Gastroesophageal sphincter (tissue), 4 donors: ENCODE results near the gene MPG. TPM values are rescaled to one million over a fixed set of nuclear protein-coding genes. Genes with fewer than 3 reads are reported as not detected.

Source experiments
- ATAC-seq: fragments of 150-250 bp; one replicate; pipeline ENCODE4 v1.9.1; 2016; ENCODE audit warnings: mild to moderate bottlenecking, moderate library complexity
- H3K27ac ChIP-seq, 4 donors: fragments of 200-600 bp; sonication (generic) in 3 of 4; 1 replicate in 3 of 4; 2 replicates in 1 of 4; pipeline ENCODE4 v1.5.1; 2016 to 2019
- H3K27me3 ChIP-seq: fragments of 200-600 bp; sonication (generic); one replicate; pipeline ENCODE4 v1.5.1; 2019
- H3K36me3 ChIP-seq, 2 donors: fragments of 200-600 bp; sonication (generic); one replicate each; pipeline ENCODE4 v1.5.1; 2019; ENCODE audit warnings: control low read depth in 1 of 2
- H3K4me1 ChIP-seq, 3 donors: fragments of 200-600 bp; sonication (generic); 1 replicate in 2 of 3; 2 replicates in 1 of 3; pipeline ENCODE4 v1.5.1; 2016 to 2019; ENCODE audit warnings: control low read depth in 2 of 3
- H3K4me3 ChIP-seq, 2 donors: fragments of 200-600 bp; sonication (generic); one replicate each; pipeline ENCODE4 v1.5.1; 2019; ENCODE audit warnings: mild to moderate bottlenecking in 1 of 2, moderate library complexity in 1 of 2
- H3K9me3 ChIP-seq, 3 donors: fragments of 200-600 bp; sonication (generic); one replicate each; pipeline ENCODE4 v1.5.1; 2017 to 2019; ENCODE audit warnings: control low read depth in 2 of 3
- EP300 ChIP-seq: sonication (generic); formaldehyde crosslinking; IDR thresholded peaks from one replicate; pipeline ENCODE4 v1.6.1; 2017; ENCODE audit warnings: antibody characterized with exemption, mild to moderate bottlenecking
- POLR2A ChIP-seq, 2 donors: fragments of 450-650 bp; IDR thresholded peaks; one replicate each; pipeline ENCODE4 v1.6.1; 2017; ENCODE audit warnings: antibody characterized with exemption in 2 of 2, mild to moderate bottlenecking in 2 of 2, moderate library complexity in 1 of 2
- POLR2AphosphoS5 ChIP-seq: sonication (generic); formaldehyde crosslinking; IDR thresholded peaks from one replicate; pipeline ENCODE4 v1.6.1; 2017; ENCODE audit warnings: antibody characterized with exemption
- WGBS, 2 donors: methylation state at CpG; one replicate each; pipeline ENCODE4 v1.1.5; 2018; ENCODE audit warnings: low coverage in 1 of 2; 5-methylcytosine and 5-hydroxymethylcytosine counted together
- total RNA-seq, 4 donors: library from RNA; depleted of rRNA; stranded (reverse); fragments of >200 nt; gene quantifications; one replicate each; pipeline ENCODE4 v1.1.0, GENCODE V29; 2016
- TF ChIP-seq, protein P1 (sequence below), 4 experiments: fragments of 200-600 bp in 2 of 4; fragments of 450-650 bp in 2 of 4; sonication (generic) in 1 of 4; IDR thresholded peaks; one replicate each; pipeline ENCODE4 v1.5.1; 2017 to 2019; ENCODE audit warnings: antibody characterized with exemption in 4 of 4, mild to moderate bottlenecking in 2 of 4, moderate library complexity in 2 of 4

The MPG gene
- total RNA-seq, 4 donors from 2014 or later, result 57.4 to 114 (median 92.4) TPM

DNA sequence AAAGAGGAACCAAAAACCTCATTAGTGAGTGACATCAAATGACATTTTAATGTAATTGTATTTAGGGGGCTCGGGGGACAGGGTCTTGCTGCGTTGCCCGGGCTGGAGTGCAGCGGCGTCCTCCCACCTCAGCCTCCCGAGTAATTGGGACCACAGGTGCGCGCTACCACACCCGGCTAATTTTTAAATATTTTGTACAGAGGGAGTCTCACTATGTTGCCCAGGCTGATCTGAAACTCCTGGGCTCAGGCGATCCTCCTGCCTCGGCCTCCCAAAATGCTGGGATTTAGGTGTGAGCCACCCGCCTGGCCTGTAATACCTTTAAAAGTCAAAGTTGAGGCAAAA, 23.8 kb upstream of the MPG start:
- 37 to 59% methylated on average over 3 to 9 of the region's 12 CpGs for WGBS, 2 donors
- no peak for ATAC-seq
- TF ChIP-seq POLR2AphosphoS5 (no peak), POLR2A (IDR thresholded peaks at IDR 0.05) (no peak), EP300 (no peak)
- TF ChIP-seq, protein P1, sequence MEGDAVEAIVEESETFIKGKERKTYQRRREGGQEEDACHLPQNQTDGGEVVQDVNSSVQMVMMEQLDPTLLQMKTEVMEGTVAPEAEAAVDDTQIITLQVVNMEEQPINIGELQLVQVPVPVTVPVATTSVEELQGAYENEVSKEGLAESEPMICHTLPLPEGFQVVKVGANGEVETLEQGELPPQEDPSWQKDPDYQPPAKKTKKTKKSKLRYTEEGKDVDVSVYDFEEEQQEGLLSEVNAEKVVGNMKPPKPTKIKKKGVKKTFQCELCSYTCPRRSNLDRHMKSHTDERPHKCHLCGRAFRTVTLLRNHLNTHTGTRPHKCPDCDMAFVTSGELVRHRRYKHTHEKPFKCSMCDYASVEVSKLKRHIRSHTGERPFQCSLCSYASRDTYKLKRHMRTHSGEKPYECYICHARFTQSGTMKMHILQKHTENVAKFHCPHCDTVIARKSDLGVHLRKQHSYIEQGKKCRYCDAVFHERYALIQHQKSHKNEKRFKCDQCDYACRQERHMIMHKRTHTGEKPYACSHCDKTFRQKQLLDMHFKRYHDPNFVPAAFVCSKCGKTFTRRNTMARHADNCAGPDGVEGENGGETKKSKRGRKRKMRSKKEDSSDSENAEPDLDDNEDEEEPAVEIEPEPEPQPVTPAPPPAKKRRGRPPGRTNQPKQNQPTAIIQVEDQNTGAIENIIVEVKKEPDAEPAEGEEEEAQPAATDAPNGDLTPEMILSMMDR (IDR thresholded peaks at IDR 0.05), result no peak

DNA sequence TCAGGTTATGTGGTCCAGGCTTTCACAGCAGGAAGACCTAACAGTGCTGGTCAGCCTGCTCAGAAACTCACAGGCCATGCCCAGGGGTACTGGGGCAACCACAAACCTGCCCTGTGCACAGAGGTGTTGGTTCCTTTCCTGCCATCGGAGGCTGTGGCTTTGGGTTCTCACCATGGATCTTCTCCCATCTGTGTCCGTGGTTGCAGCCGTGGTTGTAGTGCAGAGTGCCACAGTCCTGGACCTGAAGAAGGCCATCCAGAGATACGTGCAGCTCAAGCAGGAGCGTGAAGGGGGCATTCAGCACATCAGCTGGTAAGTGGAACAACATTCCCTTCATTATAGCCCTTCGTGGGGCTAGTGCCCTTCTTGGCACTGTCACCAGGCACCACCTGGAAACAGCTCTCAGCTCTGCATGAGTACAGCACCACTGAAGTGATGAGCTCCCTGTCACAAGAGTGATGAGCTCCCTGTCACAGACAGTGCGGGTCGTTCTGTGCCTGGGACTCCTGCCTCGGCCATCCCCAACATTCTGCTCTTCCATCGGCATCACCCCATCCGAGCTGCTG, 22.4 kb upstream of the MPG start:
- Histone ChIP-seq H3K9me3 (no peaks in the 10 kb centered on the region), H3K4me1 (peaks cover 0 to 33% (median 0%) of the 10 kb centered on the region in 3 donors), H3K27ac (no peak overlapping the region), H3K4me3 (no peak overlapping the region), H3K36me3 (peaks cover 0 to 57% of the 10 kb centered on the region in 2 donors), H3K27me3 (no peaks in the 10 kb centered on the region)
- WGBS, 2 donors, result 60% methylated on average over 1 of the region's 11 CpGs; no CpG with 5 or more reads in 1 of the 2 donors
- TF ChIP-seq, protein P1 (IDR thresholded peaks at IDR 0.05), result no peak
- no peak for TF ChIP-seq POLR2AphosphoS5
- ATAC-seq, result no peak

More for the DNA sequence above, 23.8 kb upstream of the MPG start:
- Histone ChIP-seq H3K27ac (peak overlapping the region; percentile 19 to 86 (median 79)), H3K27me3 (no peaks in the 10 kb centered on the region), H3K4me1 (peaks cover 0 to 34% (median 0%) of the 10 kb centered on the region in 3 donors), H3K36me3 (peaks cover 0 to 48% of the 10 kb centered on the region in 2 donors), H3K4me3 (peak overlapping the region; percentile 62 to 66), H3K9me3 (no peaks in the 10 kb centered on the region)

DNA sequence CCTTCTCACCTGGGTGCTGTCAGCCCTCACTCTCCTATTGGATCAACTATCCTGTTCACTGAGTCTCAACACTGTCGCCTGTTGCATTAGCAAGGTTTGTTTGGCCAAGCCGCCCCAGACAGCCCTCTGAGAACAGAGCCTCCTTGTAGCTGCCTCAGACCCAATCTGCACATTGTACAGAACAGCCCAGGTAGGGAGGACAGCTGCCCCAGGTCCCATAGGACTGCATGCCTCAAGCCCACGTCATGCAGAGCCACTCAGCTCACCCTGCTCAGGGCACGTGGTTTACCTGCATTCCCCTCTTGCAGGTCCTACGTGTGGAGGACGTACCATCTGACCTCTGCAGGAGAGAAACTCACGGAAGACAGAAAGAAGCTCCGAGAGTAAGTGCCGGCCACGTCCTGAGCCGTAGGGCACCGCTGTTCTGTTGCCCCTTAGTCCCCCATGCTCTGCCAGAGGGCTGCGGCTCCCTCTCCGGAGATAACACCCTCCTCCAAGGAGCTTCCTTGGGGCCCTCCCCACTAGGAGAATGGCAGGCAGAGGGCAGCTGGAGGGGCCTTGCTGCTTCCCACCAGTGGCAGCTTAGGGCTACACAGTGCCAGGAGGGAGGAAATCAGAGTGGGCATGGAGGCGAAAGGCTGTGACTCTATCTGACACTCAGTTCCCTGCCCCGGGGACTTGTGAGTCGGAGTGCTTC, 21.6 kb upstream of the MPG start:
- Histone ChIP-seq H3K27me3 (no peaks in the 10 kb centered on the region), H3K36me3 (peaks cover 0 to 62% of the 10 kb centered on the region in 2 donors), H3K27ac (no peak overlapping the region), H3K9me3 (no peaks in the 10 kb centered on the region), H3K4me3 (no peak overlapping the region), H3K4me1 (peaks cover 0 to 26% (median 0%) of the 10 kb centered on the region in 3 donors)
- ATAC-seq, result no peak
- WGBS, 2 donors, result 72 to 73% methylated on average over 4 to 5 of the region's 17 CpGs
- TF ChIP-seq POLR2A (IDR thresholded peaks at IDR 0.05) (no peak), POLR2AphosphoS5 (no peak), EP300 (no peak)
- TF ChIP-seq, protein P1 (IDR thresholded peaks at IDR 0.05), result no peak

- peaks cover 0 to 76% of the 10 kb centered on the region in 2 donors for H3K36me3 ChIP-seq
- H3K4me1 ChIP-seq, result peaks cover 0 to 13% (median 0%) of the 10 kb centered on the region in 3 donors
- no peaks in the 10 kb centered on the region for H3K27me3 ChIP-seq
- TF ChIP-seq, protein P1 (IDR thresholded peaks at IDR 0.05), result no peak
- TF ChIP-seq POLR2A (IDR thresholded peaks at IDR 0.05) (no peak), EP300 (no peak), POLR2AphosphoS5 (no peak)
- WGBS, 2 donors, result 36 to 62% methylated on average over 3 to 5 of the region's 8 CpGs
- no peak for ATAC-seq
- no peak overlapping the region for H3K4me3 ChIP-seq
- peak overlapping the region in 1 of 4 donors; percentile 24 for H3K27ac ChIP-seq
- H3K9me3 ChIP-seq, result no peaks in the 10 kb centered on the region
Observed at GRCh38 chr16:57711-58110, 20.3 kb upstream of the MPG start.
